Adrenal gland (tissue), 5 donors: ENCODE data around the gene SRC.

Experiments
- POLR2A ChIP-seq, 2 donors: fragments of 450-650 bp; IDR thresholded peaks; one replicate each; pipeline ENCODE4 v1.6.1; 2017; ENCODE audit warnings: antibody characterized with exemption in 2 of 2, mild to moderate bottlenecking in 2 of 2, moderate library complexity in 1 of 2
- TF ChIP-seq, protein P1 (sequence below), 6 experiments: fragments of 450-650 bp in 4 of 6; fragments of 200-600 bp in 2 of 6; sonication (generic) in 1 of 6; IDR thresholded peaks; 1 replicate in 5 of 6; 2 replicates in 1 of 6; pipeline versions ENCODE4 v1.5.1 to v1.8.0; 2016 to 2021; ENCODE audit warnings: antibody characterized with exemption in 6 of 6, mild to moderate bottlenecking in 2 of 6, moderate library complexity in 1 of 6
- donor health status: DM: no; HTN: no; CAD: no.

DNA sequence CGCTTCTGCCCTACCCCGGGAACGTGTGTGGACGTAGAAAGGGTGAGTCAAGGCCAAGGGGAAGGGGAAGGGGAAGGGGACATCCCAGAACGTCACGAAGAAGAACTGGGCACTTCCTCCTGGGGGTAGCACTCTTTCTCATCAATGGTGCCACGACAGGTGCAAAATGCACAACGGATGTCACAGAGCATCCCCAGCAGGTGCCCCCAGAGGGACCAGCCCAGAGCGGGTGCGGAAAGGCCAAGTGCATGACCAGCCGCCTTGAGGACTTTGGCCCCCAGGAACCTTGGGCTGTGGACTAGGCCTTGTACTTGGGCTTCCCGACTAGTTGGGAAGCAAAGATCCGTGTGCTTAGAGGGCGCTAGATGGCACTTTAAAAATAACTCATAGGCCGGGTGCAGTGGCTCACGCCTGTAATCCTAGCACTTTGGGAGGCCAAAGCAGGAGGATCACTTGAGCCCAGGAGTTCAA, 12.1 kb upstream of the SRC start:
- no peak for TF ChIP-seq POLR2A (IDR thresholded peaks at IDR 0.05)
- TF ChIP-seq, protein P1, sequence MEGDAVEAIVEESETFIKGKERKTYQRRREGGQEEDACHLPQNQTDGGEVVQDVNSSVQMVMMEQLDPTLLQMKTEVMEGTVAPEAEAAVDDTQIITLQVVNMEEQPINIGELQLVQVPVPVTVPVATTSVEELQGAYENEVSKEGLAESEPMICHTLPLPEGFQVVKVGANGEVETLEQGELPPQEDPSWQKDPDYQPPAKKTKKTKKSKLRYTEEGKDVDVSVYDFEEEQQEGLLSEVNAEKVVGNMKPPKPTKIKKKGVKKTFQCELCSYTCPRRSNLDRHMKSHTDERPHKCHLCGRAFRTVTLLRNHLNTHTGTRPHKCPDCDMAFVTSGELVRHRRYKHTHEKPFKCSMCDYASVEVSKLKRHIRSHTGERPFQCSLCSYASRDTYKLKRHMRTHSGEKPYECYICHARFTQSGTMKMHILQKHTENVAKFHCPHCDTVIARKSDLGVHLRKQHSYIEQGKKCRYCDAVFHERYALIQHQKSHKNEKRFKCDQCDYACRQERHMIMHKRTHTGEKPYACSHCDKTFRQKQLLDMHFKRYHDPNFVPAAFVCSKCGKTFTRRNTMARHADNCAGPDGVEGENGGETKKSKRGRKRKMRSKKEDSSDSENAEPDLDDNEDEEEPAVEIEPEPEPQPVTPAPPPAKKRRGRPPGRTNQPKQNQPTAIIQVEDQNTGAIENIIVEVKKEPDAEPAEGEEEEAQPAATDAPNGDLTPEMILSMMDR (IDR thresholded peaks at IDR 0.05) = no peak
